Hematopoietic multipotent progenitor cell treated with erythropoietin and hydrocortisone succinate and interleukin-3 and kit ligand, for 15 days (in vitro differentiated cells): ENCODE data around the gene SHISAL1.
A peak's percentile ranks its signal among the peaks of the same experiment; 100 is the strongest.

ENCODE experiments used
- DNase-seq: peaks from one replicate; pipeline ENCODE4 v3.0.0-alpha.2; 2015; ENCODE audit warnings: low spot score

Gene SHISAL1

DNA sequence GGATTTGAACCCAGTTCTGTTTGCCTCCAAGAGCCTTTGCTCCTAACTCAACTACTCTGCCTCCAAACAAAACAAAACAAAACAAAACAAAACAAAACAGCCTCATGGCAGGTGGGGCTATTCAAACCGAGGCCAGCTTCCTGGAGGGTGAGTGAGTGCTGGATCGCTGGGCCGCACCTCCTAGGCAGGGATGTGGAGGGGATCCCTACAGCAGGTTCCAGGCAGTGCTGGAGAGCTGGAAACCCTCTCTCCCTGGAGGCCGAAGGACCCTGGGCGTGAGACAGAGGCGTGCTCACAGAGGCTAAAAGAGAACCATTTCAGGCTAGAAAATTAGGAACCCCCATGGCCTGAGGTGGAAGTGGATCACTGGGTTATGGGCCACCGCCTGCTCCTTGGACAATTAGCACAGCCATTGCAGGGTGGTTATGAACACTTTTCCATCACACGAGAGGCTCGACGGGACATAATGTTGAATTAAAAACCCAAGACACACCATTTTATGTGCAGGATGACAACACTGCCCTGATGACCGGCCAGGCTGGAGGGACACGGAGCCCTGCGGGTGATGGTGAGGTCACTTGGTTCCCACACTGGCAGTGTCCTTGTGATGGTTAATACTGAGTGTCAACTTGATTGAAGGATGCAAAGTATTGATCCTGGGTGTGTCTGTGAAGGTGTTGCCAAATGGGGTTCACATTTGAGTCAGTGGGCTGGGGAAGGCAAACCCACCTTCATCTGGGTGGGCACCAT, 35.2 kb downstream of the SHISAL1 start:
- DNase-seq = no peak

- no peak for DNase-seq
Measured at GRCh38 chr22:44276706-44277356, 35.9 kb downstream of the SHISAL1 start.

GRCh38 chr22:44276041-44276440, 36.7 kb downstream of the SHISAL1 start:
- no peak for DNase-seq

GRCh38 chr22:44275631-44275995, 37.1 kb downstream of the SHISAL1 start:
- DNase-seq = no peak

DNA sequence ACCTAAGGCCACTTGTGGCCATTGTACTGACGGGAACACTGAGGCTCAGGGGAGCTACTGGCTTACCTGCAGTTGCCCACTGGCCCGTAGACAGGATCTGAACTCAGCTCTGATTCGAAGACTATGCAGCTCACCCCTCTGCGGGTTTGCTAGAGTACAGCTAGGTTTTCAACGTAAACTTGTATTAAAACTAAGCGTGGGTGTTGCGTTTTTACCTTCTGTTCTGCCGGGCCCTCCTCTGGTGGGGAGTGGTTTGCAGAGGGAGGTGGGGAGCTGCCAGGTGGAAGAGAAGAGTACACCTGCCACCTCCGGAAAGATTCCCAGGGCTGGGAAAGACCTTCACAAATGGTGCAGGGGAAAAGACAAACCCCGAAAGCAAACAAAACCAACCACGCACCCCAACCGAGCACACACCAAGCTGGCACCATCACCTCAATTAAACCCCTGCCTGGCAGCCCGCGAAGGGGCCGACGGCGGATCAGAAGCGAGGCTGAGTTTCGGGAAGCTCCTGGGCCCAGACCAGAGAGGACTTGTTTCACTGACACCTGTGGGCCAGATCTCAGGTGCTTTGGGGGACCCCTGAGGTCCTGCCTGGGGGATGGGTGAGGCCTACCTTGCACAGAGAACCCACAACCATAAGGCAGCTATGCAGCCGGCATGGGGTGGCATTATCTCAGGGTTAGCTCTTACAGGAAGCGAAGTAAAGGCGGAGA, 37.7 kb downstream of the SHISAL1 start:
- no peak for DNase-seq

- no peak for DNase-seq
Measured at GRCh38 chr22:44273175-44273574, 39.6 kb downstream of the SHISAL1 start.

DNA sequence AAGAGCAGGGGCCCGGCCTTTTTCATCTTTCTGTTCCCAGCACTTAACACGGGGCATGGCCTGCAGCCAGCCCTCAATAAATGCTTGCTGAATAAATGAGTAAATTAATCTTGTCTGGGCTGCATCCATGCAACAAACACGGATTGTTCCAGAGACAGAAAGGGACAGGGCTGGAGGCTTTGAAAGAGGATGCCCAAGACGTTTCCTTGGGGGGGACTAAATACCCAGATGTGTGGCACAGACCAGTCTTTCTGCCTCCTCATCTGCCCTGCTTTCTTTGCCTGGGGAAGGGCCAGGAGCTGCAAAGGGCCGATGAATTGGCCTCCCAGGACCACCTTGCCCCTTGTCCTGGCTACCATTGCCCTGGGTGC, 40.4 kb downstream of the SHISAL1 start:
- no peak for DNase-seq

DNA sequence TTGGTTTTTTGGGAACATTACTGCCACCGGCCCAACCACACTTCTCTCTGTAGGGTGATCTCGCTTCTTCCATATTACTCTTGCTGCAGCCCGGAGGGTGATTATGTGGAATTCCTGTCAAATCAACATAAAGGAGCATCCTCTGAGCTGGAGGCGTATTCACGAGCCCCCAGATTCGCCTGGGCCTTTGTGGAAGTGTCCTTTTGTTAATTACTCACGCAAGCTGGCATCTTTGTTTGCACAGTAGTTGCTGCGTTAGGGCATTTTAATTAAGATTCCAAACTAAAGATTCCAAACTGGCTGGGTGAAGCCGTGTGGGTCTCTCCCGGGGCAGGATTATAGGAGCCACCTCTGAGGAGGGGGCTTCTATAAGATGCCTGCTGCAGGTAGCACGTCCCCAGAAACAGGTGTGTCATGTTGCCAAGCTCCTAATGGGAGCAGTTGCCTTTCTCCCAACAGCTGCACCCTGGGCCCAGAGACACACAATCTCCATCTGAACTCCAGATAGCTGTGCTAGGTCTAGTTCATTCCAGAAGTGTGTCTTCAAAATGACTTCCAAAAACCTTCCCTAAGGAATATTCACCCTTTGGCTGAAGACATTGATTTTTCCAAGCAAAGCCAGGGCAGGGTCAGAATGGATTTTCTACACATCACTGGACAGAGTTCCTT, 40.9 kb downstream of the SHISAL1 start:
- no peak for DNase-seq

DNA sequence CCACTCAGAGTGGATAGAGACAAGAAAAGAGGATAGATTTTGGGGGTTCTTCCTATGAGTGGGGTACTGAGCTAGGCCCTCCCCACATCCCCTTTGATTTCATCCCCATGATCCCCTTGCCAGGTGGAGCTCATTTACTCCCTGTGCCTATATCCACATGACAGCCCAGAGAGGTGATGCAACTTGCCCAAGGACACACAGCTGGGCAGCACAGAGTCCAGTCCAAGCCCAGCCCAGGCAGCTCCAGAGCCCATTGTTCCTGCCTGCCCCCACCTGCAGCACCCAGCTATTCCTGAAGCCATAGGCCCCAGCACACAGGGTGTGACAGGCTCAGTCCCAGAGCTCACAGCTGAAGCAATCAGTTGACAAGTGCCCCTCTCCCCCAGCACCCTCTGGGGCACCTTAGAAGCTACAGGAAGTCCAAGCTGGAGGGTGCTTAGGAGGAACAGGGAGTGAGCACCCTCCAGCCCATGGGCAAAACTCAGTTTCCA, 41.7 kb downstream of the SHISAL1 start:
- DNase-seq = no peak

DNA sequence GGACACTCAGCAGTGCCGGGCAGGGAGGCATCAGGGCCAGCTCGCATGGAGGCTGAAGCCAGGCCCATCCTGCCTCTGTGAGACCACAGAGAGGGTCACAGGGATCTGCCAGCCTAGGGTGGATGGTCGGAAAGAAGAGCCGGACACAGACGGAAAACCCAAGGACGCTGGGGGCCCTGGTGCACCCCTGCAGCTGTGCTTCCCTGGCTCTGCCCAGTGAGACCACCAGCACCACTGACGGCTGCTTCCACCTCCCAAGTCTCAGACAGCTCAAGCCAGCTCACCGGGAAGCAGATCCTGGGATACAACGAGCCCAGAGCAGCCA, 42.2 kb downstream of the SHISAL1 start:
- DNase-seq = no peak

GRCh38 chr22:44269757-44270555, 42.8 kb downstream of the SHISAL1 start:
- DNase-seq = no peak

- no peak for DNase-seq
Measured at GRCh38 chr22:44269117-44269498, 43.6 kb downstream of the SHISAL1 start.

DNA sequence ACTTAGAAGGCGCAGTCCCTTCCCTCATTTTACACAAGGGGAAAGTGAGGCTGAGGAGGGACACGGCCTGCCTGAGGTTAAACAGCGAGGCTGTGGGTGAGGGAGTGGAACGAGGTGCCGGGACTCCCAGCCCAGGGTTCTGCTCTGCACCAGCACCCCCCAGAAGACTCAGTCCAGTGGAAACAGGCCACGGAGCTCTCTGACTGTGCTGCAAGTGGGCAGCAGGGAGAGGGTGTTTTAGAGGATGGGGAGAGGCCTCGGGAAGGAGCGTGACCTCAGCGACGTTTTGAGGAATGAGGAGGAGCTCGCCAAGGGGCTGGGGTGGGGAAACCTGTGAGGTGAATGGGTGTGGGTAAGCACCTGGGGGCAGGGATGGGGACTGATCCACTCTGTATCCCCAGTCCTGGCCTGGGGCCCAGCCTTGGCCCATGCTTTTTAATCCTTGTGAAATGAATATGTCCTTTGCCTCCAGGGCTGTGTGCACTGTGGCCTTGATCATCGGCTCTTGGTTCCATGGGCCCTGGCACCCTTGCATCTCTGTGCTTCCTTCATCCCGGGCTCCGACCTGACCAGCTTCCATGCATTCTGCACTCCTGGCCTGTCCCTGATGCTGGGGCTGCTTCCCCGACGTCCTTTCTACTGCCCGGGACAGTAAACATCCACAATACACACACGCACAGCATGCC, 44.2 kb downstream of the SHISAL1 start:
- no peak for DNase-seq

DNA sequence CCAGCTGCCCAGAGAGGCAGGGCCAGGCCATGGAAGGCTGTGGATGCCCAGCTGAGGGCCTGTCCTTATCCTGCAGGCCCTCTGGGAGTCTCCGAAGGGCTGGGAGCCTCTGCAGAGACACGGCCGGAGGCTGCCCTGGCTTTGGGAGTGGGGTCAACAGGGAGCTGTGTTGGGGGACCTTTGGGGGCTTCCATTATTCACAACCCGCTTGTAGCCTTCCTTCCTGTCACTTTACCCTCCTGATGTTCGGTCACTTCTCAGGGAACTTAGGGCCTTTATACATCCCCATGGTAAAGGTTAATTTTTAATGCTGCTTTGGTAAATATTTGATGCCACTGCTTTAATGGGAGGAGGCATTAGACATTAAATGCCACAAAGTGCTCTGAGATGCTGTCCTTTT, 44.9 kb downstream of the SHISAL1 start:
- DNase-seq = no peak

- DNase-seq = no peak
Measured at GRCh38 chr22:44266796-44267760, 45.7 kb downstream of the SHISAL1 start.

DNA sequence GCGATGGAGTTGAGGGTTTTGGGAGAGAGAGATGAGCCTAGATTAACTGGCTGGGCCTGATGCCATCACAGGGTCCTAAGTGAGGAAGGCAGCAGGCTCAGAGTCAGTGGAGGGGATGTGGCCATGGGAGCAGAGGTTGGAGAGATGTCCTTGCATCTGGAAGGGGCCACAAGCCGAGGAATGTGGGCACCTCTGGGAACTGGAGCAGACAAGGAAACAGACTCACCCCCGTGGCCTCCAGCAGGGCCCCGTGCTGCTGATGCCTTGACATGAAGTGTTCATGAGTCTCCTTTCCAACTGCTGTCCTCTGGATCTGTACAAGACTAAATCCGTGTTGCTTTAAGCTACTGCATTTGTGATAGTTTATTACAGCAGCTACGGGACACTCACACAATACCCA, 49.2 kb downstream of the SHISAL1 start:
- no peak for DNase-seq

DNA sequence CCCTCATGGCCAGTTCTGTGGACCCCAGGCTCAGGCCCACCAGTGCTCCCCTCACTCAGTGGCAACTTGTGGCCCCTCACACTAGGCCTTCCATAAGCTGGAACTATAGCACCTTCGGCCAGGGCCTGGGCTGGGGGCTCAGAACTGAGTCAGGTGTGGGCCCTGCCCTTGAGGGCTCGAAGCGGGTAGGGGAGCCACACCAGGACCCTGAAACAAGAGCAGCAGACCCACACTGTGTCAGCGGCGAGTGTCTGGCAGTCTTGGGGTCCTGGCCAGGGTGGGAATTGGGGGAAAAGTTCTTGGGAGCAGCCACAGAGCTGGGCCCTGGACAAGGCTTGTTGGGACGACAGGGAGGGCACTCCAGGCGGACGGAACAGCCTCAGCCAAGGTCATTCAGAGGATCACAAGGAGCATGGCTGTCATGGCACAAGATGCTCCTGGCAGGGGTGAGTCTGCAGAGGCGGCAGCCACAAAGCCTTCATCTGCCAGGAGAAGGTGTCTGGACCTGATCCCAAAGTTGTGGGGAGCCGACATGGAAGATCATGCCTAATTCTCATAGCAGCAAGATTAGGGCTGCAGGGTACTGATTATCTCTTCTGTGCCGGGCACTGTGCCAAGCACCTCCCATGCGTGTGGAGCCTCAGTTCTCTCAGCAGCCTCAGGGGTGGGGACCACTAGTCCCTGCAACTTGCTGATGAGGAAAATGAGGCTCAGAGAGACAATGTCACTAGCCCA, 50.7 kb downstream of the SHISAL1 start:
- DNase-seq = peak; percentile 37

- DNase-seq = no peak
Measured at GRCh38 chr22:44261164-44261860, 51.4 kb downstream of the SHISAL1 start.
